B cell (primary cell): ENCODE data around the gene NEAT1.

Experiments used
- EZH2 ChIP-seq: IDR thresholded peaks from 2 replicates; pipeline ENCODE4 v1.6.1; 2012; ENCODE audit warnings: borderline replicate concordance, low read depth, mild to moderate bottlenecking, moderate library complexity, low read length; ENCODE audit not compliant: insufficient read depth, poor library complexity, severe bottlenecking
- TF ChIP-seq, protein P1 (sequence below): fragments of 200-600 bp; IDR thresholded peaks from one replicate; pipeline ENCODE4 v1.8.0; 2022; ENCODE audit warnings: antibody characterized with exemption, mild to moderate bottlenecking

DNA sequence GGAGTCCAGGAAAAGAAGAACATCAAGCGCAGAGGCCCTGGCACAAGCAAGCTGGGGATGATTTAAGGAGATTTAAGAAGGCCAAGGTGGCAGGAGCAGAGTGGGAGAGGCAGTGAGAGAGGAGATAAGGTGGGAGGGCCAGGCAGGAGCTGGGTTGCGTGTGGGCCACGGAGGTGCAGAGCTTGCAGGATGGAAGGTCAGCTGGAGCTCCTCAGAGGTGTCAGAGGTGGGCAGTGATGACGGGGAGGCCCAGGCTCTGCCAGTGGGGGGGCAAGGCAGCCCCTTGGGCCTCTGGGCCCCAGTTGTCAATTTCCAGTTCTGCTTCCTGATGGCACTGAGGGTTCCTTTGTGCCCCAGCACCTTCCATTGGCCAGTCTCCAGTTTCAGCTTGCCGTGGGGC lies 29.7 kb upstream of the NEAT1 start:
- TF ChIP-seq, protein P1, sequence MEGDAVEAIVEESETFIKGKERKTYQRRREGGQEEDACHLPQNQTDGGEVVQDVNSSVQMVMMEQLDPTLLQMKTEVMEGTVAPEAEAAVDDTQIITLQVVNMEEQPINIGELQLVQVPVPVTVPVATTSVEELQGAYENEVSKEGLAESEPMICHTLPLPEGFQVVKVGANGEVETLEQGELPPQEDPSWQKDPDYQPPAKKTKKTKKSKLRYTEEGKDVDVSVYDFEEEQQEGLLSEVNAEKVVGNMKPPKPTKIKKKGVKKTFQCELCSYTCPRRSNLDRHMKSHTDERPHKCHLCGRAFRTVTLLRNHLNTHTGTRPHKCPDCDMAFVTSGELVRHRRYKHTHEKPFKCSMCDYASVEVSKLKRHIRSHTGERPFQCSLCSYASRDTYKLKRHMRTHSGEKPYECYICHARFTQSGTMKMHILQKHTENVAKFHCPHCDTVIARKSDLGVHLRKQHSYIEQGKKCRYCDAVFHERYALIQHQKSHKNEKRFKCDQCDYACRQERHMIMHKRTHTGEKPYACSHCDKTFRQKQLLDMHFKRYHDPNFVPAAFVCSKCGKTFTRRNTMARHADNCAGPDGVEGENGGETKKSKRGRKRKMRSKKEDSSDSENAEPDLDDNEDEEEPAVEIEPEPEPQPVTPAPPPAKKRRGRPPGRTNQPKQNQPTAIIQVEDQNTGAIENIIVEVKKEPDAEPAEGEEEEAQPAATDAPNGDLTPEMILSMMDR = no peak
- TF ChIP-seq EZH2 = no peak
